Activated CD8-positive, alpha-beta memory T cell treated with anti-CD3 and anti-CD28 coated beads for 24 hours (primary cell): ENCODE results near the gene IGSF23.

Experiments used
- DNase-seq: peaks from one replicate; pipeline ENCODE4 v3.0.0-alpha.2; 2020

IGSF23 gene

GRCh38 chr19:44613295-44614178 lies at the start of gene IGSF23:
IGSF23 (plus strand) TSS chr19:44613563; CDS start chr19:44613646, 83 bp downstream.
- DNase-seq: no peak

GRCh38 chr19:44566984-44567383 lies 46.4 kb upstream of the IGSF23 start:
- no peak for DNase-seq

- no peak for DNase-seq
Measured at GRCh38 chr19:44567745-44568144, 45.6 kb upstream of the IGSF23 start.

- DNase-seq: no peak
Measured at GRCh38 chr19:44570603-44570983, 42.8 kb upstream of the IGSF23 start.

- DNase-seq: peak; percentile 62
Measured at GRCh38 chr19:44570984-44571684, 42.2 kb upstream of the IGSF23 start.

GRCh38 chr19:44571830-44572580 lies 41.4 kb upstream of the IGSF23 start:
- no peak for DNase-seq

GRCh38 chr19:44572581-44572900 lies 40.8 kb upstream of the IGSF23 start:
- DNase-seq: no peak

GRCh38 chr19:44573183-44573582 lies 40.2 kb upstream of the IGSF23 start:
- no peak for DNase-seq

- DNase-seq: no peak
Measured at GRCh38 chr19:44573627-44574026, 39.7 kb upstream of the IGSF23 start.

- DNase-seq: no peak
Measured at GRCh38 chr19:44574186-44574950, 39.0 kb upstream of the IGSF23 start.

GRCh38 chr19:44575116-44575700 lies 38.2 kb upstream of the IGSF23 start:
- peak; percentile 5 for DNase-seq

- no peak for DNase-seq
Measured at GRCh38 chr19:44576843-44577565, 36.4 kb upstream of the IGSF23 start.

GRCh38 chr19:44577566-44577874 lies 35.8 kb upstream of the IGSF23 start:
- DNase-seq: peak; percentile 15

- DNase-seq: no peak
Measured at GRCh38 chr19:44579663-44580365, 33.5 kb upstream of the IGSF23 start.

- DNase-seq: peak; percentile 9
Measured at GRCh38 chr19:44580366-44580895, 32.9 kb upstream of the IGSF23 start.

- DNase-seq: no peak
Measured at GRCh38 chr19:44581288-44581687, 32.1 kb upstream of the IGSF23 start.

- DNase-seq: no peak
Measured at GRCh38 chr19:44582581-44583265, 30.6 kb upstream of the IGSF23 start.

GRCh38 chr19:44585371-44586133 lies 27.8 kb upstream of the IGSF23 start:
- no peak for DNase-seq

- no peak for DNase-seq
Measured at GRCh38 chr19:44587963-44588770, 25.2 kb upstream of the IGSF23 start.
